Activated CD8-positive, alpha-beta memory T cell treated with anti-CD3 and anti-CD28 coated beads, Interleukin-2, amount 50 U/mL, for 1 hour (primary cell): ENCODE data around the gene GRK6.
A peak's percentile ranks its signal among the peaks of the same experiment; 100 is the strongest.

Experiments
- DNase-seq: peaks from one replicate; pipeline ENCODE4 v3.0.0-alpha.2; 2020; ENCODE audit errors: extremely low read depth

The GRK6 gene

GRCh38 chr5:177425801-177426565, 493 bp upstream of the GRK6 start:
- peak; percentile 100 for DNase-seq

GRCh38 chr5:177427211-177427822, 841 bp downstream of the GRK6 start:
- no peak for DNase-seq

- DNase-seq = no peak
Measured at GRCh38 chr5:177427919-177428573, 1.6 kb downstream of the GRK6 start.

- no peak for DNase-seq
Measured at GRCh38 chr5:177428574-177429217, 2.2 kb downstream of the GRK6 start.

GRCh38 chr5:177429248-177430040, 3.0 kb downstream of the GRK6 start:
- peak; percentile 66 for DNase-seq

- no peak for DNase-seq
Measured at GRCh38 chr5:177430140-177430951, 3.9 kb downstream of the GRK6 start.

GRCh38 chr5:177430972-177431316, 4.5 kb downstream of the GRK6 start:
- no peak for DNase-seq

- DNase-seq = no peak
Measured at GRCh38 chr5:177431317-177432142, 5.1 kb downstream of the GRK6 start.

GRCh38 chr5:177432143-177432838, 5.8 kb downstream of the GRK6 start:
- DNase-seq = no peak

GRCh38 chr5:177432839-177433657, 6.6 kb downstream of the GRK6 start:
- DNase-seq = no peak

GRCh38 chr5:177433658-177434217, 7.3 kb downstream of the GRK6 start:
- no peak for DNase-seq

GRCh38 chr5:177434437-177434836, 8.0 kb downstream of the GRK6 start:
- no peak for DNase-seq

GRCh38 chr5:177434942-177435738, 8.7 kb downstream of the GRK6 start:
- no peak for DNase-seq

GRCh38 chr5:177435847-177436536, 9.5 kb downstream of the GRK6 start:
- DNase-seq = no peak

- no peak for DNase-seq
Measured at GRCh38 chr5:177437623-177438022, 11.1 kb downstream of the GRK6 start.

- DNase-seq = no peak
Measured at GRCh38 chr5:177438468-177438867, 12.0 kb downstream of the GRK6 start.
